Spleen (tissue), 11 donors: ENCODE measurements around the gene ETNK2. TPM values are rescaled to one million over a fixed set of nuclear protein-coding genes. Genes with fewer than 3 reads are reported as not detected.

Experiments used
- DNase-seq: peaks from one replicate; pipeline ENCODE4 v3.0.0-alpha.2; 2020
- H3K27ac ChIP-seq, 8 donors: fragments of 200-600 bp; sonication (generic) in 7 of 8; 1 replicate in 4 of 8; 2 replicates in 4 of 8; pipeline versions ENCODE4 v1.5.0 to v1.8.0; 2016 to 2021; ENCODE audit warnings: inconsistent platforms in 4 of 8, mild to moderate bottlenecking in 4 of 8, moderate library complexity in 1 of 8
- H3K27me3 ChIP-seq, 7 donors: fragments of 200-600 bp; sonication (generic) in 6 of 7; replicated peaks in 1 of 7; 1 replicate in 4 of 7; 2 replicates in 3 of 7; pipeline versions ENCODE4 v1.5.0 to v1.8.0; 2016 to 2021; ENCODE audit warnings: inconsistent platforms in 3 of 7, mild to moderate bottlenecking in 1 of 7
- H3K36me3 ChIP-seq, 6 donors: fragments of 200-600 bp; sonication (generic) in 5 of 6; 1 replicate in 4 of 6; 2 replicates in 2 of 6; pipeline versions ENCODE4 v1.5.0 to v1.8.0; 2016 to 2021; ENCODE audit warnings: inconsistent platforms in 2 of 6
- H3K4me1 ChIP-seq, 6 donors: fragments of 200-600 bp; sonication (generic) in 5 of 6; 1 replicate in 3 of 6; 2 replicates in 3 of 6; pipeline versions ENCODE4 v1.5.0 to v1.8.0; 2016 to 2021; ENCODE audit warnings: inconsistent platforms in 3 of 6
- H3K4me3 ChIP-seq, 8 donors: fragments of 200-600 bp; sonication (generic) in 7 of 8; 1 replicate in 4 of 8; 2 replicates in 4 of 8; pipeline versions ENCODE4 v1.5.0 to v1.8.0; 2016 to 2021; ENCODE audit warnings: inconsistent platforms in 4 of 8, mild to moderate bottlenecking in 4 of 8, moderate library complexity in 2 of 8
- H3K9me3 ChIP-seq, 8 donors: fragments of 200-600 bp; sonication (generic) in 7 of 8; 1 replicate in 4 of 8; 2 replicates in 4 of 8; pipeline versions ENCODE4 v1.5.0 to v1.8.0; 2016 to 2021; ENCODE audit warnings: inconsistent platforms in 4 of 8
- POLR2A ChIP-seq, 3 donors: fragments of 450-650 bp; IDR thresholded peaks; one replicate each; pipeline ENCODE4 v1.5.1; 2017; ENCODE audit warnings: antibody characterized with exemption in 3 of 3, mild to moderate bottlenecking in 1 of 3
- POLR2AphosphoS5 ChIP-seq, 3 donors: sonication (generic); formaldehyde crosslinking; IDR thresholded peaks; one replicate each; pipeline ENCODE4 v1.5.1; 2017; ENCODE audit warnings: antibody characterized with exemption in 3 of 3
- WGBS, 5 donors: extraction: QIAGEN DNeasy Blood & Tissue Kit in 3 of 5; methylation state at CpG; one replicate each; pipeline versions ENCODE4 v1.1.5 to v1.1.7; 2013 to 2018; 5-methylcytosine and 5-hydroxymethylcytosine counted together
- intact Hi-C: fragments of 100-400 bp; cut with DNase I; formaldehyde crosslinking; loops from one replicate; pipeline ENCODE4 v1.15.0; 2023; ENCODE audit warnings: low total_unique reads
- polyA plus RNA-seq, 3 donors: library from polyadenylated mRNA; stranded (reverse); fragments of 200-250 nt; gene quantifications; one replicate each; pipeline ENCODE4 v1.2.1, GENCODE V29; 2013
- total RNA-seq, 7 donors: library from RNA; depleted of rRNA in 3 of 7; stranded (reverse); fragments of >200 nt in 3 of 7; fragmentation: NEBNext Ultra II Directional in 4 of 7; extraction: Animal tissue kit (Norgen Biotek cat#: 25700) in 4 of 7; gene quantifications; one replicate each; pipeline versions ENCODE4 v1.1.0 to v1.2.1, GENCODE V29; 2016 to 2021
- TF ChIP-seq, protein P1 (sequence below), 11 experiments: fragments of 200-600 bp in 7 of 11; fragments of 450-650 bp in 4 of 11; sonication (generic) in 4 of 11; IDR thresholded peaks in 8 of 11; conservative IDR thresholded peaks in 3 of 11; 1 replicate in 7 of 11; 2 replicates in 4 of 11; pipeline versions ENCODE4 v1.4.0 to v1.8.0; 2016 to 2021; ENCODE audit warnings: antibody characterized with exemption in 11 of 11, inconsistent platforms in 4 of 11, mild to moderate bottlenecking in 1 of 11
- donor health status: healthy with polysubstance abuse.
- donor health status: DM: no; HTN: no; CAD: no; lungs with moderate emphysema.
- donor health status: DM: no; HTN: no; CAD: no.
- donor health status: Bipolar disorder and iron deficiency.
- donor health status: healthy.
- donor health status: DM: no; HTN: no; CAD: no.
- donor health status: DM: yes; HTN: yes; CAD: no.

The ETNK2 gene
- total and polyA plus RNA-seq, 10 donors = 1.9 to 20.8 (median 5.6) TPM

DNA sequence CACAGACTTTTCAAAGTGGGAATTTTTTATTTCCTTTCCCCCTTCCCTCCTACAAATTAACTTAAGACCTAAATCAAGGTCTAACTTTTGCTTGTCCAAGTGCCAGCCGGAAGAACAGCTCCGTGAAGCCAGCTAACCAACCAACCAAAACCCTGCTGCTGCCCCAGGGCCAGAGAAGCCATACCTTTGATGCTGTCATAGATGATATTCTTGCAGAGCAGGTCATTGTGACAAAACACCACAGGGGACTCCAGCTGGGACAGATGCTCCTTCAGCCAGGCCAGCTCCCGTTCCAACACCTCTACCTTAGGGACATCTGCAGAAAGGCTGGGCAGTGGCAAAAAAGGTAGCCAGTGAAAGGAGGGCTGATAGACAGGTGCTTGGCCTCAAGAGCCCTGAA, 10.7 kb downstream of the ETNK2 start:
- no peak for DNase-seq
- TF ChIP-seq POLR2A (IDR thresholded peaks at IDR 0.05) (no peak), POLR2AphosphoS5 (IDR thresholded peaks at IDR 0.05) (no peak)
- TF ChIP-seq, protein P1, sequence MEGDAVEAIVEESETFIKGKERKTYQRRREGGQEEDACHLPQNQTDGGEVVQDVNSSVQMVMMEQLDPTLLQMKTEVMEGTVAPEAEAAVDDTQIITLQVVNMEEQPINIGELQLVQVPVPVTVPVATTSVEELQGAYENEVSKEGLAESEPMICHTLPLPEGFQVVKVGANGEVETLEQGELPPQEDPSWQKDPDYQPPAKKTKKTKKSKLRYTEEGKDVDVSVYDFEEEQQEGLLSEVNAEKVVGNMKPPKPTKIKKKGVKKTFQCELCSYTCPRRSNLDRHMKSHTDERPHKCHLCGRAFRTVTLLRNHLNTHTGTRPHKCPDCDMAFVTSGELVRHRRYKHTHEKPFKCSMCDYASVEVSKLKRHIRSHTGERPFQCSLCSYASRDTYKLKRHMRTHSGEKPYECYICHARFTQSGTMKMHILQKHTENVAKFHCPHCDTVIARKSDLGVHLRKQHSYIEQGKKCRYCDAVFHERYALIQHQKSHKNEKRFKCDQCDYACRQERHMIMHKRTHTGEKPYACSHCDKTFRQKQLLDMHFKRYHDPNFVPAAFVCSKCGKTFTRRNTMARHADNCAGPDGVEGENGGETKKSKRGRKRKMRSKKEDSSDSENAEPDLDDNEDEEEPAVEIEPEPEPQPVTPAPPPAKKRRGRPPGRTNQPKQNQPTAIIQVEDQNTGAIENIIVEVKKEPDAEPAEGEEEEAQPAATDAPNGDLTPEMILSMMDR (IDR thresholded peaks at IDR 0.05 in 8 of 11, conservative IDR thresholded peaks at IDR 0.05 in 3 of 11) = no peak
- no peak overlapping the region for H3K4me3 ChIP-seq
- no peaks in the 10 kb centered on the region for H3K9me3 ChIP-seq
- no peaks in the 10 kb centered on the region for H3K4me1 ChIP-seq
- H3K27me3 ChIP-seq = no peaks in the 10 kb centered on the region
- WGBS, 5 donors = 87 to 100% (median 93%) methylated on average over 2 to 3 of the region's 3 CpGs
- H3K36me3 ChIP-seq = peaks cover 0 to 31% (median 0%) of the 10 kb centered on the region in 6 donors
- no peak overlapping the region for H3K27ac ChIP-seq
- intact Hi-C loops = no loop called here

DNA sequence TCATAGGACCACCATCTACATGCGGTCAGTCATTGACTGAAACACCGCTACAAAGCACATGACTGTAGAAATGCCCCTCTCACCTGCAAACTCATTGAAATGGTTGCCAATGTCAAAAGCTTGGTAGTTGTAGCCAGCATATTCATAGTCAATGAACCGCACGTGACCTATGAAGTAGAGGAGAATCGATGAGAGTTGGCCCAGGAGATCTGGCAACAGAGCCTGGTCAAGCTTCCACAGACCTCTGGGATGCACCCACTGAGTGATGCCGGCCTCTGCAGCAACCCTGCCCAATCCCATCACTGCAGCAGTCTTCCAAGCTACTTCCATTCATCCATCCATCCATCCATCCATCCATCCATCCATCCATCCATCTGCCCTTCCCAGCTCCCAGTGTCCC, 11.9 kb downstream of the ETNK2 start:
- intact Hi-C loops = no loop called here
- TF ChIP-seq, protein P1 (IDR thresholded peaks at IDR 0.05 in 8 of 11, conservative IDR thresholded peaks at IDR 0.05 in 3 of 11) = no peak
- TF ChIP-seq POLR2AphosphoS5 (IDR thresholded peaks at IDR 0.05) (no peak), POLR2A (IDR thresholded peaks at IDR 0.05) (no peak)
- no peaks in the 10 kb centered on the region for H3K4me1 ChIP-seq
- peaks cover 0 to 26% (median 0%) of the 10 kb centered on the region in 6 donors for H3K36me3 ChIP-seq
- no peaks in the 10 kb centered on the region for H3K9me3 ChIP-seq
- no peak overlapping the region for H3K4me3 ChIP-seq
- WGBS, 5 donors = 93 to 98% (median 95%) methylated on average over 6 of the region's 6 CpGs
- no peak for DNase-seq
- no peak overlapping the region for H3K27ac ChIP-seq
- no peaks in the 10 kb centered on the region for H3K27me3 ChIP-seq

DNA sequence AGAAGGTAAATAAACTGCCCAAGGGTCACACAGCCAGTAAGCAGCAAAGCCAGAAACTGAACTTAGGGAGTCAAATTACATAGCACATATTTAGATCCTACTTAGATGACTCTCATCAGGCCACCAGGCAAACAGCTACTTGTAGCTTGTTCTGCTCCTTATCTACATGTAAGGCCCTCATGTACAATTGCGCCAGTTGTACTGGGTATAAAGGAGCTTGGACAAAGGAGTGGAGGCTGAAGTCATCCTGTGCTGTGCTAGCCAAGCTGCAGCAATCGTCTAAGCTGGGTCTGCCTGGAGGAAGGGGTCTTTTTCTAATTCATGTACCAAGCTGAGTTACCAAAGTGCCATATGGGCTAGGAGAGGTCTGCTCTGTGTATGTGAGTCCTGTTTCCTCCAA, 12.8 kb downstream of the ETNK2 start:
- WGBS, 5 donors = 88 to 94% (median 90%) methylated on average over 2 of the region's 2 CpGs
- no peak for TF ChIP-seq POLR2A (IDR thresholded peaks at IDR 0.05)
- TF ChIP-seq, protein P1 (IDR thresholded peaks at IDR 0.05 in 8 of 11, conservative IDR thresholded peaks at IDR 0.05 in 3 of 11) = no peak
- TF ChIP-seq POLR2AphosphoS5 (IDR thresholded peaks at IDR 0.05) = no peak
- H3K27ac ChIP-seq = no peak overlapping the region
- no peaks in the 10 kb centered on the region for H3K9me3 ChIP-seq
- H3K4me1 ChIP-seq = no peaks in the 10 kb centered on the region
- no peaks in the 10 kb centered on the region for H3K27me3 ChIP-seq
- DNase-seq = no peak
- no peak overlapping the region for H3K4me3 ChIP-seq
- intact Hi-C loops = no loop called here
- peaks cover 0 to 35% (median 0%) of the 10 kb centered on the region in 6 donors for H3K36me3 ChIP-seq

DNA sequence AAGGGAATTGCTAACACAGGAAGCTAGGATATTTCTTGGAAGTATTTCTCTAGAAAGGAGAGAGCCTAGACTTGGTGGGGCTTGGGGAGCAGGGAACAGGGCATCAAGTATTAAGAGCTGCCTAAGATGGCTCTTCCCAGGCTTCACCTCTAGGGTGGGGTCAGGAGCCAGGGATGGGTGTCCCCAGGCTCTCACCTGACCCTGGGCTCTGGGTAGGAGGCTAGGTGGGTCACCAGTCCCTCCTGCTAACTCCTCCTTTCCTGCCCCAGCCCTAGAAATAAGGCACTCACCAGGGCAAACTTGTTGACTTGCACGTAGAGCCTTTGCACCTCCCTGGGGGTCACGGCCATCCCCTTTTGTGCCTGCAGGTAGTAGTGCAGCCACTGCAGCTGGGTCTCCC, 15.0 kb downstream of the ETNK2 start:
- TF ChIP-seq, protein P1 (IDR thresholded peaks at IDR 0.05 in 8 of 11, conservative IDR thresholded peaks at IDR 0.05 in 3 of 11) = no peak
- TF ChIP-seq POLR2A (IDR thresholded peaks at IDR 0.05) = no peak
- TF ChIP-seq POLR2AphosphoS5 (IDR thresholded peaks at IDR 0.05) = no peak
- peaks cover 0 to 38% (median 0%) of the 10 kb centered on the region in 6 donors for H3K36me3 ChIP-seq
- intact Hi-C loops = no loop called here
- no peaks in the 10 kb centered on the region for H3K9me3 ChIP-seq
- H3K27ac ChIP-seq = no peak overlapping the region
- no peaks in the 10 kb centered on the region for H3K4me1 ChIP-seq
- no peak overlapping the region for H3K4me3 ChIP-seq
- WGBS, 5 donors = 63 to 88% (median 82%) methylated on average over 2 of the region's 2 CpGs
- H3K27me3 ChIP-seq = no peaks in the 10 kb centered on the region
- DNase-seq = no peak
